ENCODE measurements around the gene SP2. TPM values are rescaled to one million over a fixed set of nuclear protein-coding genes. Genes with fewer than 3 reads are reported as not detected.
A peak's percentile ranks its signal among the peaks of the same experiment; 100 is the strongest.

SP2 gene
- total and polyA plus RNA-seq, 2 of the 13 experiments (the other 11 are each of a cell fraction or from before 2014, with no cell fraction given): 1.4 to 4.8 TPM

- TF ChIP-seq RNF219 (CRISPR knock-in tag; IDR thresholded peaks at IDR 0.05) (no peak), ZNF772 (CRISPR knock-in tag; IDR thresholded peaks at IDR 0.05) (0 out of 2 replicates have a peak, but pooled peaks have one; percentile 31), CCAR2 (optimal IDR thresholded peaks at IDR 0.05; ENCODE audit: low read depth, low read length) (no peak), GLI4 (CRISPR knock-in tag; IDR thresholded peaks at IDR 0.05; ENCODE audit: borderline replicate concordance) (0 out of 2 replicates have a peak, but pooled peaks have one; percentile 33), CTCF (CRISPR knock-in tag; IDR thresholded peaks at IDR 0.05) (peak; percentile 99), SALL1 (CRISPR knock-in tag; IDR thresholded peaks at IDR 0.05) (peak; percentile 76), FOXM1 (CRISPR knock-in tag; IDR thresholded peaks at IDR 0.05) (no peak), FOXK1 (CRISPR knock-in tag; IDR thresholded peaks at IDR 0.05; ENCODE audit: borderline replicate concordance, low read depth) (peak; percentile 19; the same call in 1 of the 2 replicates), IRF2 (CRISPR knock-in tag; IDR thresholded peaks at IDR 0.05) (no peak), ZMYM3 (CRISPR knock-in tag; IDR thresholded peaks at IDR 0.05) (peak; percentile 15; the same call in 1 of the 2 replicates), STAG1 (CRISPR knock-in tag; IDR thresholded peaks at IDR 0.05) (peak; percentile 98), MED13 (CRISPR knock-in tag; IDR thresholded peaks at IDR 0.05) (no peak), NR2F6 (IDR thresholded peaks at IDR 0.05) (no peak; the same call in 1 of the 2 replicates), NR2F6 (CRISPR knock-in tag; IDR thresholded peaks at IDR 0.05) (peak; percentile 64; the same call in 1 of the 2 replicates), AHR (CRISPR knock-in tag; IDR thresholded peaks at IDR 0.05) (0 out of 2 replicates have a peak, but pooled peaks have one; percentile 63), SIN3B (IDR thresholded peaks at IDR 0.05; ENCODE audit: low read length) (0 out of 2 replicates have a peak, but pooled peaks have one; percentile 41), ZNF335 (CRISPR knock-in tag; IDR thresholded peaks at IDR 0.05) (0 out of 2 replicates have a peak, but pooled peaks have one; percentile 18), ARNT2 (CRISPR knock-in tag; IDR thresholded peaks at IDR 0.05; ENCODE audit: low read depth) (0 out of 2 replicates have a peak, but pooled peaks have one; percentile 44), KLF16 (CRISPR knock-in tag; IDR thresholded peaks at IDR 0.05) (0 out of 4 replicates have a peak, but pooled peaks of 1 of the 2 experiments have one; percentile 41), TGIF2 (CRISPR knock-in tag; IDR thresholded peaks at IDR 0.05) (0 out of 2 replicates have a peak, but pooled peaks have one; percentile 39), MEIS2 (CRISPR knock-in tag; IDR thresholded peaks at IDR 0.05) (0 out of 2 replicates have a peak, but pooled peaks have one; percentile 27), ZFP91 (CRISPR knock-in tag; IDR thresholded peaks at IDR 0.05; ENCODE audit: borderline replicate concordance) (peak; percentile 60), ZNF691 (CRISPR knock-in tag; IDR thresholded peaks at IDR 0.05; ENCODE audit: borderline replicate concordance, low read depth) (peak; percentile 54; the same call in 1 of the 2 replicates)
These were observed 6.1 kb upstream of the SP2 start (continued) for GRCh38 chr17:47889734-47890529.

Measured in HepG2 (cell line).